SU-DHL-6 (cell line): ENCODE measurements around the gene UBLCP1.
"Not testable (repeated sequence)": the region's sequence is repeated elsewhere in the genome, so short reads cannot be mapped to it uniquely, and the experiment has no call there.

Experiments
- CTCF ChIP-seq: fragments of 200-600 bp; sonication (generic); IDR thresholded peaks from one replicate; pipeline ENCODE4 v1.5.1; 2017; ENCODE audit warnings: antibody characterized with exemption, mild to moderate bottlenecking, low read length, moderate library complexity; ENCODE audit not compliant: insufficient read depth, poor library complexity, severe bottlenecking
- EZH2phosphoT487 ChIP-seq: fragments of 200-600 bp; sonication (generic), shearing (Covaris generic); conservative IDR thresholded peaks from 2 replicates; pipeline ENCODE4 v1.6.1; 2018; ENCODE audit warnings: mild to moderate bottlenecking, antibody characterized with exemption, low read length, moderate library complexity, mixed read lengths

DNA sequence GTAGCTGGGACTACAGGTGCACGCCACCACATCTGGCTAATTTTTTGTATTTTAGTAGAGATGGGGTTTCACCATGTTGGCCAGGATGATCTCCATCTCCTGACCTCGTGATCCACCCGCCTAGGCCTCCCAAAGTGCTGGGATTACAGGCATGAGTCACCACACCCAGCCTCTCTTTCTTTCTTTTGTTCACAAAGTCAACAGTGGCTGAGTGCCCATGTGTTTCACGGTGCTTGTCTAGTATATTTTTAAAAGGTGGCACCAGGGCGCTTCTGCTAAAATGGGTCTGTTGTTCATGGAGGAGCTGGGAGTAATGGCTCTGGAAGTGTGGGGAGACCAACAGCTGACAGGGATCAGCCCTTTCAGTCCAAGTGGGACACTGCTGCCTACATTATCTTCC lies 35.0 kb upstream of the UBLCP1 start:
- TF ChIP-seq EZH2phosphoT487, CTCF: not testable (repeated sequence)
